Measurements from ENCODE around the gene SLC8A1. TPM values are rescaled to one million over a fixed set of nuclear protein-coding genes. Genes with fewer than 3 reads are reported as not detected.

The SLC8A1 gene
- total and polyA plus RNA-seq, 10 of the 15 experiments (the other 5 are each of a cell fraction or from before 2014, with no cell fraction given): under 0.01 to 1.2 (median 0.01) TPM; not detected in 3

DNA sequence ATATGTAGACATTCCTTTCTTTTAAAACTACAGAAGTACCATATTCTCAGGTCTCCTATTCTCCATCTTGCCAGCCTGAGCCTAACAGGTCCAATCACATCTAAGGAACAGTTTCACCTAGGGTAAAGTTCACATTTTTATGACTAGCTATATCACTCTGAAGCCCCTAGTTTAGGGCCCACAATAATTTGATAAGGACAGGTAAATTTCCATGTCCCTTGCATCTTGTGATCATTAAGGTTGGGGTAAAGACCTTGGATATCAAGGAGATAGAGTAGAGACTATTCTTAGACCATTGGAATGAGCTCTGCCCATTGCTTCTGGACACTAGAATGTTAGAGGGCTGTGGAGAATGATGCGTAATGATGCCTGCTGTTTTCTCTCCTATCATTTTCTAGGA is 185.7 kb downstream of the SLC8A1 start (continued):
- TF ChIP-seq, protein P1, sequence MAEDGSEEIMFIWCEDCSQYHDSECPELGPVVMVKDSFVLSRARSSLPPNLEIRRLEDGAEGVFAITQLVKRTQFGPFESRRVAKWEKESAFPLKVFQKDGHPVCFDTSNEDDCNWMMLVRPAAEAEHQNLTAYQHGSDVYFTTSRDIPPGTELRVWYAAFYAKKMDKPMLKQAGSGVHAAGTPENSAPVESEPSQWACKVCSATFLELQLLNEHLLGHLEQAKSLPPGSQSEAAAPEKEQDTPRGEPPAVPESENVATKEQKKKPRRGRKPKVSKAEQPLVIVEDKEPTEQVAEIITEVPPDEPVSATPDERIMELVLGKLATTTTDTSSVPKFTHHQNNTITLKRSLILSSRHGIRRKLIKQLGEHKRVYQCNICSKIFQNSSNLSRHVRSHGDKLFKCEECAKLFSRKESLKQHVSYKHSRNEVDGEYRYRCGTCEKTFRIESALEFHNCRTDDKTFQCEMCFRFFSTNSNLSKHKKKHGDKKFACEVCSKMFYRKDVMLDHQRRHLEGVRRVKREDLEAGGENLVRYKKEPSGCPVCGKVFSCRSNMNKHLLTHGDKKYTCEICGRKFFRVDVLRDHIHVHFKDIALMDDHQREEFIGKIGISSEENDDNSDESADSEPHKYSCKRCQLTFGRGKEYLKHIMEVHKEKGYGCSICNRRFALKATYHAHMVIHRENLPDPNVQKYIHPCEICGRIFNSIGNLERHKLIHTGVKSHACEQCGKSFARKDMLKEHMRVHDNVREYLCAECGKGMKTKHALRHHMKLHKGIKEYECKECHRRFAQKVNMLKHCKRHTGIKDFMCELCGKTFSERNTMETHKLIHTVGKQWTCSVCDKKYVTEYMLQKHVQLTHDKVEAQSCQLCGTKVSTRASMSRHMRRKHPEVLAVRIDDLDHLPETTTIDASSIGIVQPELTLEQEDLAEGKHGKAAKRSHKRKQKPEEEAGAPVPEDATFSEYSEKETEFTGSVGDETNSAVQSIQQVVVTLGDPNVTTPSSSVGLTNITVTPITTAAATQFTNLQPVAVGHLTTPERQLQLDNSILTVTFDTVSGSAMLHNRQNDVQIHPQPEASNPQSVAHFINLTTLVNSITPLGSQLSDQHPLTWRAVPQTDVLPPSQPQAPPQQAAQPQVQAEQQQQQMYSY (CRISPR knock-in tag; IDR thresholded peaks at IDR 0.05): no peak
- TF ChIP-seq MYB (IDR thresholded peaks at IDR 0.05; ENCODE audit: borderline replicate concordance, low read depth, low read length): no peak
- no peak for TF ChIP-seq JUNB (IDR thresholded peaks at IDR 0.05)
- no peak for TF ChIP-seq HCFC1 (IDR thresholded peaks at IDR 0.05; ENCODE audit: low read length)

DNA sequence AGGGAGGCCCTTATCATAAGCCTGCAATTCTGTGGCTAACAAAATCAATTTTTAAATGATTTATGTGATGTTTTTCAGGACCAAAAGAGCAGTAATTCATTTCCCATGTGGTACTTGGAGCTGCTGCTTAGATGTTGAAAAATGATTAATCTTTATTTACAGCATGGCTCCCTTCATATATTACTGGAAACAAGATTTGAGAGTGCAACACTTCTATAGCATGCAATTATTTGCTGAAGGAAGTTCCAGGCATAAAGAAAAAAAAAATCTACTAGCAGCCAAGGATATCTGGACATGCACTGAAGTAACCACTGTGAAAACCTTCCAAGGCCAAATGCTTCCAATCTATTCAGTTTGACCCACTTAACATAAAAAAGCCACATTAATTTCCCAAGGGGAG is 186.3 kb downstream of the SLC8A1 start:
- ChIA-PET SMC1A (ENCODE audit: uncharacterized antibody, unreplicated experiment) (no interaction called here), RAD21 (ENCODE audit: unreplicated experiment) (no interaction called here), POLR2A (no interaction called here), CTCF (no interaction called here)
- H3K4me2 ChIP-seq (ENCODE audit: control insufficient read depth, insufficient read depth): no peak overlapping the region
- intact Hi-C loops (cut with micrococcal nuclease; ENCODE audit: unreplicated experiment): no loop called here
- no peaks in the 10 kb centered on the region for H3K27me3 ChIP-seq (replicated peaks in 1 of 2; ENCODE audit: control insufficient read depth in 2 of 2, insufficient read depth in 2 of 2, low read length in 1 of 2)
- ATAC-seq: no peak
- H3K4me3 ChIP-seq: no peak overlapping the region
- BruUV-seq (replicated peaks): no TSS peak
- H4K20me1 ChIP-seq (ENCODE audit: control insufficient read depth, insufficient read depth): no peaks in the 10 kb centered on the region
- no peak overlapping the region for H3K9ac ChIP-seq (ENCODE audit: control insufficient read depth, insufficient read depth, low read length)
- H2AFZ ChIP-seq (ENCODE audit: control insufficient read depth, low read depth, low read length): no peak overlapping the region
- in situ Hi-C loops (cut with MboI): no loop called here
- no peak for DNase-seq (ENCODE audit: low read depth, low spot score)
- no peaks in the 10 kb centered on the region for H3K36me3 ChIP-seq (ENCODE audit: control insufficient read depth in 2 of 2, insufficient read depth in 2 of 2, low read length in 1 of 2)
- no peak for FAIRE-seq
- H3K79me2 ChIP-seq (ENCODE audit: control insufficient read depth, insufficient read depth, low read length): no peaks in the 10 kb centered on the region
- no peaks in the 10 kb centered on the region for H3K4me1 ChIP-seq (ENCODE audit: control insufficient read depth, insufficient read depth, low read length)
- no peaks in the 10 kb centered on the region for H3K9me3 ChIP-seq (replicated peaks; ENCODE audit: control insufficient read depth, insufficient read depth, low read length)
- H3K27ac ChIP-seq (ENCODE audit: control insufficient read depth, insufficient read depth): no peak overlapping the region
- TF ChIP-seq SMC3 (IDR thresholded peaks at IDR 0.05; ENCODE audit: borderline replicate concordance, low read length) (no peak), NFIC (IDR thresholded peaks at IDR 0.05; ENCODE audit: low read depth, low read length) (no peak), NFXL1 (IDR thresholded peaks at IDR 0.05; ENCODE audit: borderline replicate concordance) (no peak), HDAC2 (IDR thresholded peaks at IDR 0.05) (no peak), TCF7 (IDR thresholded peaks at IDR 0.05; ENCODE audit: borderline replicate concordance) (no peak), SMARCA5 (IDR thresholded peaks at IDR 0.05) (no peak), STAT3 (IDR thresholded peaks at IDR 0.05; ENCODE audit: low read depth, low read length) (no peak), RB1 (IDR thresholded peaks at IDR 0.05; ENCODE audit: borderline replicate concordance) (no peak), FOXK2 (IDR thresholded peaks at IDR 0.05) (no peak), NFYB (IDR thresholded peaks at IDR 0.05; ENCODE audit: insufficient read depth, low read depth, low read length) (no peak), EZH2 (IDR thresholded peaks at IDR 0.05; ENCODE audit: borderline replicate concordance, control insufficient read depth, low read depth, low read length) (no peak), MYC (IDR thresholded peaks at IDR 0.05; ENCODE audit: insufficient read depth, insufficient read length, insufficient replicate concordance, low read length, severe bottlenecking) (no peak)
- TF ChIP-seq, protein P2, sequence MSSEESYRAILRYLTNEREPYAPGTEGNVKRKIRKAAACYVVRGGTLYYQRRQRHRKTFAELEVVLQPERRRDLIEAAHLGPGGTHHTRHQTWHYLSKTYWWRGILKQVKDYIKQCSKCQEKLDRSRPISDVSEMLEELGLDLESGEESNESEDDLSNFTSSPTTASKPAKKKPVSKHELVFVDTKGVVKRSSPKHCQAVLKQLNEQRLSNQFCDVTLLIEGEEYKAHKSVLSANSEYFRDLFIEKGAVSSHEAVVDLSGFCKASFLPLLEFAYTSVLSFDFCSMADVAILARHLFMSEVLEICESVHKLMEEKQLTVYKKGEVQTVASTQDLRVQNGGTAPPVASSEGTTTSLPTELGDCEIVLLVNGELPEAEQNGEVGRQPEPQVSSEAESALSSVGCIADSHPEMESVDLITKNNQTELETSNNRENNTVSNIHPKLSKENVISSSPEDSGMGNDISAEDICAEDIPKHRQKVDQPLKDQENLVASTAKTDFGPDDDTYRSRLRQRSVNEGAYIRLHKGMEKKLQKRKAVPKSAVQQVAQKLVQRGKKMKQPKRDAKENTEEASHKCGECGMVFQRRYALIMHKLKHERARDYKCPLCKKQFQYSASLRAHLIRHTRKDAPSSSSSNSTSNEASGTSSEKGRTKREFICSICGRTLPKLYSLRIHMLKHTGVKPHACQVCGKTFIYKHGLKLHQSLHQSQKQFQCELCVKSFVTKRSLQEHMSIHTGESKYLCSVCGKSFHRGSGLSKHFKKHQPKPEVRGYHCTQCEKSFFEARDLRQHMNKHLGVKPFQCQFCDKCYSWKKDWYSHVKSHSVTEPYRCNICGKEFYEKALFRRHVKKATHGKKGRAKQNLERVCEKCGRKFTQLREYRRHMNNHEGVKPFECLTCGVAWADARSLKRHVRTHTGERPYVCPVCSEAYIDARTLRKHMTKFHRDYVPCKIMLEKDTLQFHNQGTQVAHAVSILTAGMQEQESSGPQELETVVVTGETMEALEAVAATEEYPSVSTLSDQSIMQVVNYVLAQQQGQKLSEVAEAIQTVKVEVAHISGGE (CRISPR knock-in tag; IDR thresholded peaks at IDR 0.05): no peak
- TF ChIP-seq, protein P3, sequence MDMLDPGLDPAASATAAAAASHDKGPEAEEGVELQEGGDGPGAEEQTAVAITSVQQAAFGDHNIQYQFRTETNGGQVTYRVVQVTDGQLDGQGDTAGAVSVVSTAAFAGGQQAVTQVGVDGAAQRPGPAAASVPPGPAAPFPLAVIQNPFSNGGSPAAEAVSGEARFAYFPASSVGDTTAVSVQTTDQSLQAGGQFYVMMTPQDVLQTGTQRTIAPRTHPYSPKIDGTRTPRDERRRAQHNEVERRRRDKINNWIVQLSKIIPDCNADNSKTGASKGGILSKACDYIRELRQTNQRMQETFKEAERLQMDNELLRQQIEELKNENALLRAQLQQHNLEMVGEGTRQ (IDR thresholded peaks at IDR 0.05; ENCODE audit: borderline replicate concordance, low read depth, low read length): no peak

Measured in GM12878 (cell line).